Stimulated activated CD4-positive, alpha-beta T cell treated with anti-CD3 and anti-CD28 coated beads, Interleukin-15, amount 100 ng/mL, for 48 hours (primary cell): ENCODE data around the gene THAP2.

ENCODE experiments used
- DNase-seq, 2 donors: peaks; one replicate each; pipeline ENCODE4 v3.0.0-alpha.2; 2020; ENCODE audit warnings: low read depth in 2 of 2

The THAP2 gene

DNA sequence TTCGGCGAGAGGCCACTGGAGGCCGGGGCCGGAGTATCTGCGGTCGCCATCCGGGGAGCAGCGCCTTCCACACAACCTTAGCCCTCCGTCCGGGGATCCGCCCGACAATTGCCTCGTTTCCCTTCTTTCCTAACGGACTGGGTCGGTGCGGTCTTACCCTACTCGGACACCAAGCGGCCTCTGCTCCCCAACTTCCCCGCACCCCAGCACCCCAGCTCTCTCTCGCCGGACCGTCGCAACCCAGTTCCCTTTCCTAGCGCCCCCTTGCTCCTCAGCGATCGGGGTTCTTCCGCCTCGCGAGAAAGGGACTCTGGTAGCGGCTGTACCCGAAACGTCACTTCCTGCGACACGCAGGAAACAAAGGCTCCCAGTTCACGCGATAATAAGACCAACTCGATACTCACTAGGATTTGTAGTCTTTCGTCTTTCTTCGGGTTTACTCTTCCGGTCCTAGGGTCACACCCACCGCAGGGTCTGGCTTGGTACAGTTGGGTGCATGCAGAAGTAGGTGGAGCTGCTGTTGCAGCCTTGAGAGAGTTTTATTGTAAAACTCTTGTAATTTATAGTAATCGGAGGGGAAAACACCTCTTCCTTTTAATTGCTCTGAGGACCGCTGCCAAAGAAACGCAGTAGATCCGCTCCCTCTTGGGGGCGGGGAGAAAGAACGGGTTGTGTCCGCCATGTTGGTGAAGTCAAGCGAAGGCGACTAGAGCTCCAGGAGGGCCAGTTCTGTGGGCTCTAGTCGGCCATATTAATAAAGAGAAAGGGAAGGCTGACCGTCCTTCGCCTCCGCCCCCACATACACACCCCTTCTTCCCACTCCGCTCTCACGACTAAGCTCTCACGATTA lies at the start of gene THAP2, which contains the start of gene ZFC3H1:
Gene THAP2, plus strand, starts transcription at position 741 of the 850 bp plus-strand sequence. CDS start 209 bp downstream, outside the sequence.
Gene ZFC3H1, minus strand, starts transcription at position 288 of the 850 bp plus-strand sequence. Its CDS starts 238 bp downstream, at position 50.
- peak; percentile 84 to 86 for DNase-seq

DNA sequence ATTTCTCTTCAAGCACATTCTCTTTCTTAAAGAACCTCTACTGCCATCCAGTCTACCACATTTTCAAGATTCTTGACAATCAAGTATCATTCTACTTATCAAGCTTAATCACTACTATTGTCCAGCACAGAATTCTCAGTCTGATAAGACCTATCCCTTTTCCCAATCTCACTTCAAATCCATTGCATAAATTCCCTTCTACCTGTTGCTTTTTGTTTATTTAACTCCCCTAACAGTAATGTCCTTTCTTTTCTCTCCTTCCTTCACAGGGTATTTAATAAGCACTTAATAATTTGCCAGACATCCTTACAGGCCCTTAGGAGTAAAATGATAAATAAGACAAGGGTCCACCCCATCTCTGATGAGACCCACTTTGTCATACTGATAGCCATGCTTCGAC lies 42.2 kb upstream of the THAP2 start:
- DNase-seq, result no peak

DNA sequence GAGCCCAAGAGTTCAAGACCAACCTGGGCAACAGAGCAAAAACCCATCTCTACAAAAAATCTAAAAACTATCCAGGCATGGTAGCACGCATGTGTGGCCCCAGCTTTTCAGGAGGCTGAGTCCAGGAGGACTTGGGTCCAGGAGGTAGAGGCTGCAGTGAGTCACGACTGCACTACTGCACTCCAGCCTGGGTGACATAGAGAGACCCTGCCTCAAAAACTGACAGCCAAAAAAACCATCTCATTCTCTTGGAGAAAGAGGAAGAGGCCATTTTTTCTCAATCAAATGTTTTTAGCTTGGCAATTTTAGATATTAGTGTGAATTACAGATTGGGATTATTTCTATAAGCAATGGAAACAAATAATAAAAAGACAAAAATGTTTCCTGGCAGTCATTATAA lies 38.6 kb upstream of the THAP2 start:
- DNase-seq, result no peak

- DNase-seq, result no peak
Observed at GRCh38 chr12:71626098-71626497, 38.0 kb upstream of the THAP2 start.

DNA sequence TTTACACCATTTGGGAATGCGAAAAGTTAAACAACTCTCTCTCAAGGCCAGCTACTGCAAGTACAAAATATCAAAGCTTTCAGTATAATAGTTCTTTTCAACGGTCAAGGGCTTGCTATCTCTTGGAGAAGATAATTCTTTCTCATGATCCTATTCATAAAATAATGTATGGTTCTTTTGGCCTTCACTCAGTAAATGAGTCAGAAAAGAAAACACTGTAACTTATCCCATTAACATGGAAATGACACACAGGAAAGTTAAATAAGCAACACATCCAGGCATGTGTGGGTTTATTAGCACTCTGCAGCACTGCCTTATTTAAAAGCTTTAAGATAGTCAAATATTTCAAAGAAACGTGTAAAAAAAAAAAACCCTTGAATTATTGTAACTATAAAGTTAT lies 37.3 kb upstream of the THAP2 start:
- no peak for DNase-seq

- no peak for DNase-seq
Observed at GRCh38 chr12:71627438-71628002, 36.6 kb upstream of the THAP2 start.

GRCh38 chr12:71636704-71637115 lies 27.4 kb upstream of the THAP2 start:
- no peak for DNase-seq

- DNase-seq, result no peak
Observed at GRCh38 chr12:71638499-71638898, 25.6 kb upstream of the THAP2 start.

DNA sequence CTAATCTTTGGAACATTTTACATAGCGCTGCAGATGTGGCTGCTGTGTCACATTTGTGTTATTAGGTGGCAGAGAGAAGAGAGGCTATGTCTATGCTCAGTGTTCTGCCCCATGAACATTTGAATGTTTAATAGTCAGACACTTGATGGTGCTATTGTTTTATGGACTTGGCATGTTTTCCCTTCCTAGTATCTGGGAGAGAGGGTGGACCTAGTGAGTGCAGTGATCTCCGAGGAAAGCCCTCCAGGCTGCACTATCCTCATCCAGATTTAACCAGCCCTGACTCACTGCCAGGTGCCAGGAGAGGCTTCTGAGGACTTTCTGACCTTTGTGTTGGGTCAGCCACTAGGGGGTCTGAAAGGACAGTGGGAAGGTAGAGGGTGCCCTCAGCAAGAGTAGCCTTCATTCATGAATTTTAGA lies 24.8 kb upstream of the THAP2 start:
- no peak for DNase-seq

- no peak for DNase-seq
Observed at GRCh38 chr12:71640316-71640715, 23.8 kb upstream of the THAP2 start.

GRCh38 chr12:71641390-71641789 lies 22.7 kb upstream of the THAP2 start:
- no peak for DNase-seq

DNA sequence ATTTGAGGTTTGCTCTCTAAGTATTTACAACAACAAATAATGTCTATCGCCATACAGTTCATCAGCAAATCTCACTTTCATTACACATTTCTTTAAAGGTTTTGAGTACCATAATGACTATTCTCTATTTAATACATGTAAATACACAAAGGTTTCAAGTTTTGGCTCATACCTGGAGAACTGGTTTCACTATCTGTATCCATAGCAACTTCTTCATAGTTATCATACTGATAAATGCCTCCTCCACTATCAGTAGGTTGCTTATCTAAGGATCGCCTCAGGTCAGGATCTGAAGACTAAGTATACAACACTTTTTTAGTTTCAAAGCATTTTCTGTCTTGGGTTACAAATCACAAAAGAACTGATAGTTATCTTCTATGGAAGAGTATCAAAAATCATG lies 21.8 kb upstream of the THAP2 start:
- no peak for DNase-seq

- DNase-seq, result no peak
Observed at GRCh38 chr12:71645268-71645667, 18.8 kb upstream of the THAP2 start.

DNA sequence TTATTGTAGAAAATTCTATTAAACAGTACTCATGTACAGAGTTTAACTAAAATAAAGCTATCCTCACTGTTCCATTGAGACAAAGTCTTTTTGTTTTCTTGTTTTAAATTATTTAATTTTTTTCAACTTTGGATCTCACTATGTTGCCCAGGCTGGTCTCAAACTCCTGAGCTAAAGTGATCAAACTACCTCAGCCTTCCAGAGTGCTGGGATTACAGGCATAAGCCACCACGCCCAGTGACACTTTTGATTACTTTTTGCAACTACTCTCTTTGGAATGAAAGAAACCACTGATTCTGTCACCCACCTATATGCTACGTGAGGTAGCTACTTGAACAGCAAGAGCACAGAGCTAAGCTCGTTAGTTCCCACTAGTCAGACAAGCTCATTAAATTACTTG lies 17.6 kb upstream of the THAP2 start:
- no peak for DNase-seq

GRCh38 chr12:71648537-71648936 lies 15.6 kb upstream of the THAP2 start:
- DNase-seq, result no peak

- no peak for DNase-seq
Observed at GRCh38 chr12:71649401-71649800, 14.7 kb upstream of the THAP2 start.

GRCh38 chr12:71652656-71653055 lies 11.4 kb upstream of the THAP2 start:
- no peak for DNase-seq

GRCh38 chr12:71653137-71653536 lies 11.0 kb upstream of the THAP2 start:
- no peak for DNase-seq

GRCh38 chr12:71654200-71654599 lies 9.9 kb upstream of the THAP2 start:
- DNase-seq, result no peak

- no peak for DNase-seq
Observed at GRCh38 chr12:71655495-71655894, 8.6 kb upstream of the THAP2 start.

GRCh38 chr12:71655907-71656306 lies 8.2 kb upstream of the THAP2 start:
- DNase-seq, result no peak

DNA sequence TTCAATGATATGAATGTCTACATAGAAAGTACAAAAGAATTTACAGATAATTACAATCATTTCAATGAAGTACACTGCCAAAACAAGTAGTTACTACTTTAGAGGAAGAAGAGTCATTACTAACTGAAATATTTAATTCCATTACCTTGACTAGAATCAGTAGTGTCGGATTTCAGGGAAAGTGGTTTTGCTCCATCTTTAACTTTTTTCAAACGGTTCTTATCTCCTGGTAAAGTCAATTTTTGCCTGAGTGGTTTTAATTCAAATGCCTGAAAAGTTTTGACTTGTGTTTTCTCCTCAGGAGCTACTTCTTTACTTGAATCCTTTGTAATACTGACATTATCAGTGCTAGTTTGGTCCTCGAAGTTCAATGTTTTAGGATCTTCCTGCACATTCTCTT lies 7.4 kb upstream of the THAP2 start:
- DNase-seq, result no peak

DNA sequence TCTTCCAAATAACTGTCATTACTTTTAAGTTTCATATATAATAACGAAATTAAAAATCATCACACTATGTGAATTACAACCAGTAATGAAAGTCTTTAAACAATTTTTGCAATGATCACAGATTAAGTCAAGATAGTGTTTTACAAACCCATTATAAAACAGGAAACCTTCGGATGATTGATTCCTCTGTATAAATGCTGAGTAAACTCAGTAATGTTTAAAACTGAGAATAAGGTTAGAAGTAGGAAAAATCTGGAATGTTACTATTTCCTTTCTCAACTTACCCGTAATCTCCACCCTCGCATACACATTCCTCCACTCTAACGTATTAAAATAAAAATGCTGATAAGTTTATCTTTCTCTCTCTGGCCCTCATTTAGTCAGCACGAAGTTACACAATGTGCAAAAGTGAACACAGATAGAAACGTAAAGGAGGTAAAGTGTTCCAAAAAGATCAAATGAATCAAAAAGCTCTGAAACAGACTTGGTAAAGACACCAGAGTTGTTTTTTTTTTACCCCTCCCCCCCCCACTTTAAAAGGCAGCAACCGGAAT lies 2.0 kb upstream of the THAP2 start:
- DNase-seq, result no peak
